GM19351 (cell line): ENCODE data around the gene PNMT.
"Not testable (repeated sequence)": the region's sequence is repeated elsewhere in the genome, so short reads cannot be mapped to it uniquely, and the experiment has no call there.

ENCODE experiments used
- ATAC-seq: cut with Tn5 transposase; IDR thresholded peaks from one replicate; pipeline ENCODE4 v1.9.1; 2021; ENCODE audit warnings: mild to moderate bottlenecking, moderate library complexity; ENCODE audit not compliant: unreplicated experiment

Gene PNMT

DNA sequence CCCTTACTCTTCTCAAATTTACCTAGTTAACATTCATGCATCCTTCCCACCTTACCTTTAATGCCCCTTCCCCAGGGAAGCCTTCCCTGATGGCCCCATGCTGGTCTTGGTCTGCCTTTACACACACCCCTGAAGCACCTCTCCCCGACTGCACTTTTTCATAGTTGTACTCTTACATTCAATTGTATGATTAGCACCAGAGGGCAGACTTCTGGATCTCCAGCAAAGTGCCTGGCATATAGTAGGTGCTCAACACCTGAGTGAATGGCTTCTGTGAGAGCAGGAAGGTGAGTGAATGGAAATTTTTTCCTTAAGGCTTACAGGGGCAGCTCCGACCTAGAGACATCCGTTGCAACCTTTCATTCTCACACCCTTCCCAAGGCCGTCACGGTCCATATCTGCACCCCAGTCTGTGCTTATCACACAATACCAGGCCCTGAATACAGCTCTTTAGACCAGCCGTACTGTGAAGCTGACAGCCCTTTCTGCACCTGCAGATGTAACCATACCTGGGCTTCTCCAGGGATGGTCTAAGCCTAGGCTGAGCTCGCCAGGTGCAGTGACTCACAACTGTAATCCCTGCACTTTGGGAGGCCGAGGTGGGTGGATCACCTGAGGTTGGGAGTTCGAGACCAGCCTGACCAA lies 15.2 kb downstream of the PNMT start:
- ATAC-seq, result no peak

- no peak for ATAC-seq
Measured at GRCh38 chr17:39684369-39685192, 16.3 kb downstream of the PNMT start.

GRCh38 chr17:39687101-39687545 lies 18.9 kb downstream of the PNMT start:
- ATAC-seq, result no peak

GRCh38 chr17:39687546-39688474 lies 19.6 kb downstream of the PNMT start, which contains the start of gene PGAP3:
Gene PGAP3, minus strand, starts transcription at chr17:39688057. Its CDS starts 43 bp downstream, at chr17:39688014.
- peak; percentile 92 for ATAC-seq

DNA sequence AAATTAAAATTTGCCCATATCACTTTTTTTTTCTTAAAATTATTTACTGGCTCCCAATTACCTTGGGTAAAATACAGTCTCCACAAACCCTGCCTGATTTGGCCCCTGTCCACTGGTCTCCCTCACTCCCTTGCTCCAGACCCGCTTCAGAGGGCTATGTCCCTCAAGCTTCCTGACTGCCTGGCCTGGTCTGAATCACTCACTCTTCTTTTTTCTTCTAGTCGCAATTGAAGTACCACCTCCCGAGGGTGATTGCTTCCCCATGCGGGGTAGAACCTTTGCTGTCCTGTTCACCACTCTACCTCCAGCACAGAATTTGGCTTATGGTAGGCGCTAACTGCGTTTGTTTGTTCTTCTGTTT lies 20.2 kb downstream of the PNMT start:
- ATAC-seq, result no peak

DNA sequence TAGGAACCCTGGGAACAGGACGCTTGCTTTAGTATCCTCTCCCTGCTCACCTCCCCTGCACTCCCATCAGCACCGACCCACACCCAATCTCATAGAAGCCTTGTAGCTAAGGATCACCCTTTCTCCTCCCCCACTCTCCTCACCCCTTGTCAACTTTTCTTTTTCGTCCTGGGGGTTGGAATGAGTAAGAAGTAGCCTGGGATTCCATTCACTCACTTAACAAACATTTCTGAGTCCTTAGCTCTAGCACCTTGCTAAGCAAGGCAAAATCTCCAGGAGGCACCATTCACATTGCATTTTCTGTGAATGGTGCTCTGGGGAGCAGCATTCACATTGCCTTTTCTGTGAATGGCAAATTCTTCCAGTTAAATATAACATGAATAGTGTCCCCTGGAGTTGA lies 20.7 kb downstream of the PNMT start:
- no peak for ATAC-seq

DNA sequence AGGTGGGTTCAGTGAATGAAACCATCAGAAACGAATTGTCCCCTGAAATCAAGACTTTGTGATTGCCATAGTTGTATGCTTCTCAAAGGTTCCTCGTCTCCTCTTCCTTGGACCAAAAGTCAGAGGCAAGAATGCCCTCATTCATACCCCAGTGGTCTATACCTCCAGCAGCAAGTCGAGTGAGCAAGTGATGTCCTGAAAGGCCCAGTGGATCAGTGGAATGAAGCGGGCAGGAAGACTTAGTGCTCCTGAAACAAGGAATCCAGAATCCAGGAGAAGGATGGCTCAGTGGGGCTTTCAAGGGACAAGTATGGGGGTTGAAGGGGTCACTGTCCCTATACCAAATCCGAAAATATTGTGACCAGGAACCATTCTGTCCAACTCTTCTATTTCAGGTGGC lies 26.3 kb downstream of the PNMT start:
- no peak for ATAC-seq

DNA sequence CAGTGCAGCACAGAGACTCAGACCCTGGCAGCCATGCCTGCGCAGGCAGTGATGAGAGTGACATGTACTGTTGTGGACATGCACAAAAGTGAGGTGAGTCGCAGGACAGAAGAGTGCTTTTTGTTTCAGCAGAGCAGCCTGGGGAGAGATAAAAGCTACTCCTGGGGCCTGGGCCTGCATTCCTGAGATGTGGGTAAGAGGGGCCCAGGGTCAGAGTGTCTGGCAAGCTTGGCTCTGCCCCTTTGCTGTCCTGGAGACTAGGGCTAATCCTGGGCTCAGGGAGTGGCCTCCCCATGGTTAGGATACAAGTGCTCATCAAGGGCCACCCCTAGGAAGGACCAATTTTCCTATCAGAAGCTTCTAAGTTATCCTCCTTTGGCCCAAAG lies 26.8 kb downstream of the PNMT start:
- no peak for ATAC-seq

DNA sequence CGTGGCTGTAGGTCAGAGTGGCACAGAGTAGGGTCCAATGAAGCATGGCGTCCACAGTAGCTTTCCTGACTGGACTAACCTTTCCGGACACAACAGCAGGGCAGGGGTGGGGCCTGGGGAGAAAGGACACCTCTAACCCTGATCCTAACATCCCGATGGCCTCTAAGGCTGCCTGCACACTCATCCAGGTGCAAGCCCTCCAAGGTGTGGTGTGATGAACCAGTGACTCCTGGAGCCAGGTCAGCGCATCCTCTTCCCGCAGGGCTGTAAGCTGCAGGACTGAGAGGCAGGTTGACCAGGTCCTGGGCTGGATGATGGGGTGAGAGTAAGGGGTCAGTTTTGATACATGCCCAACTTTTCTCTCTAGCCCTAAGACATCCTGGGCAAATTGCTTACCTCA lies 28.5 kb downstream of the PNMT start:
- ATAC-seq, result no peak

- ATAC-seq, result no peak
Measured at GRCh38 chr17:39697961-39698360, 29.7 kb downstream of the PNMT start.

- ATAC-seq, result not testable (repeated sequence)
Measured at GRCh38 chr17:39699157-39699817, 31.0 kb downstream of the PNMT start.

- no peak for ATAC-seq
Measured at GRCh38 chr17:39699818-39700147, 31.5 kb downstream of the PNMT start, which contains the start of gene ERBB2. Gene ERBB2, plus strand, starts transcription at chr17:39700064. Its CDS starts 175 bp downstream, at chr17:39700239.

- no peak for ATAC-seq
Measured at GRCh38 chr17:39700148-39700987, 32.1 kb downstream of the PNMT start.

DNA sequence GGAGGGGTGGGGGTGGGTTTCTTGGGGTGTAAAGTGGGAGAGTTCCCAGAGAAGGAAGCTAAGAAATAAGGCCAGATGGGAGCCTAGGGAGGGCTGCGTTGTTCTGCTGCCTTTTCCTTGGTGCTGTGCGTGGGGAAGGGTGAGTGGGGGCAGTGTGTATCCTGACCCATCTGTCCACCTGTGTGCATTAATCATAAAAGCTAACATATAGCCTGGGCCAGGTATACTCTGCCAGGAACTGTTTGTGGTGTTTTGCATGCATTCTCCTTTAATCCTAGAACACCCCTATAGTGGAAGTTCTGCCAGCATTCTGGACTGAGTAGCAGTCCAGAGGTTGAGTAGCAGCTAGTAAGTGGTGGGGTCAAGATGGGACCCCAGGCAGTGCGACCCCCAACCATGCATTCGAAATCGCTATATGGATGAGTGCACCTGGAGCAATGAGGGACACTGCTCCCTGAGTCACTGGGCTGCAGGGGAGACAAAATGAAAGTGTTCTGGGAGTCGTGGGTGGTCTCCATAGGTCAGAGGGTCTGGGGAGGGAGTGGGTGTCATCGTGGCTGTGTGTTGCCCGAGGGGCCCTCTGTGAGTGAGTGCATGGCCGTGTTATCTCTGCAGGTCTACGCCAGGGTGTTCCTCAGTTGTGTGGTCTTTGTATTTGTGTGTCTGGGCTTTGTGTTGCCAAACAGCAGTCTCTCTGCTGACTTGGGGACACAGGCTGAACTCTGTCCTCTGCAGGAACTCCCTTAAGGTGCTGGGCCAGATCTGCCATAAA lies 32.9 kb downstream of the PNMT start:
- no peak for ATAC-seq

- no peak for ATAC-seq
Measured at GRCh38 chr17:39701784-39702422, 33.6 kb downstream of the PNMT start.

GRCh38 chr17:39702901-39703893 lies 34.9 kb downstream of the PNMT start:
- no peak for ATAC-seq

DNA sequence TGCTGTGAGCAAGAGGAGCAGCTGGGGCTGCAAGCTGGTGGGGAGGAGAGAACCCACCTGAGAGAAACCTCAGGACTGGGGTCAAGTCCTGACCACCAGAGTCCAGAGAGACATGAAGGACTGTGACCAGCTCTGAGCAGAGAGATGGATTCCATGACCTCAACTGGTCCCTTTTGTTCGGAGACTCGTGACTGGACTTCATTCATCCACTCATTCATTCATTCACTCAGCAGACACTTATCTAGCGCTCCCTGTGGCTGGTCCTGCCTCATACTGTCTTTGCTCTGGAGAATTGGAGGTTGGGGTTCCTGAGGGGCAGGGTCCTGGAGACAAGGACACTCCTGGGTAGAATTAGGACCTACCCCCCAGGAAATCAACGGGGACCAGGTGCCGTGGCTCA lies 35.7 kb downstream of the PNMT start:
- ATAC-seq, result no peak
